Glutamatergic neuron (in vitro differentiated cells): ENCODE measurements around the gene RASL10A. TPM values are rescaled to one million over a fixed set of nuclear protein-coding genes. Genes with fewer than 3 reads are reported as not detected.
A peak's percentile ranks its signal among the peaks of the same experiment; 100 is the strongest.

Experiments used
- DNase-seq: peaks from one replicate; pipeline ENCODE4 v3.0.0; 2022
- H3K27ac Mint-ChIP-seq: one replicate; pipeline ENCODE4 v1.8.0; 2020; ENCODE audit warnings: mild to moderate bottlenecking, mixed read lengths, inconsistent platforms; ENCODE audit not compliant: unreplicated experiment
- H3K27me3 Mint-ChIP-seq: one replicate; pipeline ENCODE4 v1.8.0; 2020; ENCODE audit warnings: mild to moderate bottlenecking, moderate library complexity, mixed read lengths, inconsistent platforms; ENCODE audit not compliant: unreplicated experiment
- H3K36me3 Mint-ChIP-seq: one replicate; pipeline ENCODE4 v1.8.0; 2020; ENCODE audit warnings: mild to moderate bottlenecking, mixed read lengths, inconsistent platforms; ENCODE audit not compliant: unreplicated experiment
- H3K4me1 Mint-ChIP-seq: one replicate; pipeline ENCODE4 v1.8.0; 2020; ENCODE audit warnings: mild to moderate bottlenecking, low read depth, mixed read lengths, inconsistent platforms; ENCODE audit not compliant: unreplicated experiment
- H3K4me3 Mint-ChIP-seq: one replicate; pipeline ENCODE4 v1.8.0; 2020; ENCODE audit warnings: mild to moderate bottlenecking, mixed read lengths, inconsistent platforms; ENCODE audit not compliant: unreplicated experiment
- H3K9me3 Mint-ChIP-seq: one replicate; pipeline ENCODE4 v1.8.0; 2020; ENCODE audit warnings: mild to moderate bottlenecking, moderate library complexity, mixed read lengths, inconsistent platforms; ENCODE audit not compliant: unreplicated experiment
- total RNA-seq: library from RNA; stranded (reverse); fragmentation: NEBNext Ultra II Directional; extraction: Animal tissue kit (Norgen Biotek cat#: 25700); gene quantifications from one replicate; pipeline ENCODE4 v1.2.1, GENCODE V29; 2021; ENCODE audit not compliant: unreplicated experiment
- TF ChIP-seq, protein P1 (sequence below): fragments of 200-600 bp; sonication (generic); IDR thresholded peaks from one replicate; pipeline ENCODE4 v1.5.0; 2021; ENCODE audit not compliant: partially characterized antibody, unreplicated experiment

Gene RASL10A
- total RNA-seq, 1 donor from 2014 or later = 1.3 TPM

DNA sequence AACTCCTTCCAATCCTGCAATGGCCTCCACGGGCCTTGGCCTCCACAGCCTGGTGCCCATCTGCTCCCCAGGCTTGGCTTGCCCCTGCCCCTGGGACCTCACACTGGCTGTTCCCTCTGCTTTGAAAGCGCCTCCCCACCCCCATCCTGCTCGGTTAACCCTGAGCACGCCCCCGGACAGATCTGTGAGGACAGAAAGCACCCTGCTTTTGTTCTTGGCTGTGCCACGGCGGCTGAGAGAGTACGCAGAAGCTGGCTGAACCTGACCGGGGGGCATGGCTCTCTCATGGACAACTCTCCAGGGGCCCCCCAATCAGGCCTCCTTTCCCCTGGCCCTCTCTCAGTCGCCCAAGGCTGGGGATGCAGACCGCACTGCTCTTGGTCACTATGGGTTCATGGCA lies 20.2 kb upstream of the RASL10A start:
- H3K27ac Mint-ChIP-seq = no peak overlapping the region

DNA sequence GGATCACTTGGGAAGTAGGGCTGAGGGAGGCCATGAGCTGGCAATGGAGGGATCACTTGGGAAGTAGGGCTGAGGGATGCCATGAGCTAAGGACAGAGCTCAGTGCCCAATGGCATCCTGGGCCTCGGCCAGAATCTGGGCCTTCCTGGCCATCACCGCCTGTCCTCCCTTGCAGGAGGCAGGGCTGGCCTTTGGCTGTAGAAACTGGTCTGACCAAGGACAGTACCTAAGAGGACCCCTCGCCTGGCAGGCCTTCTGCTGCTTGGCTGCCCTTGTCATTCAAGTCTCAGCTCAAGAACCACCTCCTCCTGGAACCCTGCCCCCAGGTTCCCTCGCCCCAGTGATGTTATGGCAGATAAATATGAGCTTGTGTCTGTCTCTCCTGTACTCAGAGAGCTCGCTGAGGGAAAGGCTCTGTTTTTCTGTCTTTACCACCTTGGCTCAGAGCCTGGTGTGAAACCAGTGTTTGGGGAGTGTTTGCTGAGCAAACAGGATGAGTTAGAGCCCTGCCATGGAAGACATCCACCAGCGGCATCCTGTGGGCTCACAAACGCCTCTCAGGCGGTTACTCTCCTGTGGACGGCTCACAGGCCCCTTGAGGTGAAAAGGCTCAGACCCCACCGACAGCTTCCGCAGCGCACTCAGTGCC lies 19.3 kb upstream of the RASL10A start:
- DNase-seq = no peak
- Mint-ChIP-seq H3K9me3 (peaks cover 3% of the 10 kb centered on the region), H3K27ac (no peak overlapping the region), H3K4me3 (no peak overlapping the region), H3K4me1 (peaks cover 10% of the 10 kb centered on the region), H3K36me3 (peaks cover 8% of the 10 kb centered on the region), H3K27me3 (peaks cover 6% of the 10 kb centered on the region)
- TF ChIP-seq, protein P1, sequence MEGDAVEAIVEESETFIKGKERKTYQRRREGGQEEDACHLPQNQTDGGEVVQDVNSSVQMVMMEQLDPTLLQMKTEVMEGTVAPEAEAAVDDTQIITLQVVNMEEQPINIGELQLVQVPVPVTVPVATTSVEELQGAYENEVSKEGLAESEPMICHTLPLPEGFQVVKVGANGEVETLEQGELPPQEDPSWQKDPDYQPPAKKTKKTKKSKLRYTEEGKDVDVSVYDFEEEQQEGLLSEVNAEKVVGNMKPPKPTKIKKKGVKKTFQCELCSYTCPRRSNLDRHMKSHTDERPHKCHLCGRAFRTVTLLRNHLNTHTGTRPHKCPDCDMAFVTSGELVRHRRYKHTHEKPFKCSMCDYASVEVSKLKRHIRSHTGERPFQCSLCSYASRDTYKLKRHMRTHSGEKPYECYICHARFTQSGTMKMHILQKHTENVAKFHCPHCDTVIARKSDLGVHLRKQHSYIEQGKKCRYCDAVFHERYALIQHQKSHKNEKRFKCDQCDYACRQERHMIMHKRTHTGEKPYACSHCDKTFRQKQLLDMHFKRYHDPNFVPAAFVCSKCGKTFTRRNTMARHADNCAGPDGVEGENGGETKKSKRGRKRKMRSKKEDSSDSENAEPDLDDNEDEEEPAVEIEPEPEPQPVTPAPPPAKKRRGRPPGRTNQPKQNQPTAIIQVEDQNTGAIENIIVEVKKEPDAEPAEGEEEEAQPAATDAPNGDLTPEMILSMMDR = no peak

More for the DNA sequence above, 20.2 kb upstream of the RASL10A start:
- TF ChIP-seq, protein P1 = no peak
- Mint-ChIP-seq H3K4me1 (peaks cover 10% of the 10 kb centered on the region), H3K9me3 (peaks cover 3% of the 10 kb centered on the region), H3K4me3 (no peak overlapping the region), H3K36me3 (peaks cover 8% of the 10 kb centered on the region), H3K27me3 (peaks cover 6% of the 10 kb centered on the region)
- DNase-seq = no peak

DNA sequence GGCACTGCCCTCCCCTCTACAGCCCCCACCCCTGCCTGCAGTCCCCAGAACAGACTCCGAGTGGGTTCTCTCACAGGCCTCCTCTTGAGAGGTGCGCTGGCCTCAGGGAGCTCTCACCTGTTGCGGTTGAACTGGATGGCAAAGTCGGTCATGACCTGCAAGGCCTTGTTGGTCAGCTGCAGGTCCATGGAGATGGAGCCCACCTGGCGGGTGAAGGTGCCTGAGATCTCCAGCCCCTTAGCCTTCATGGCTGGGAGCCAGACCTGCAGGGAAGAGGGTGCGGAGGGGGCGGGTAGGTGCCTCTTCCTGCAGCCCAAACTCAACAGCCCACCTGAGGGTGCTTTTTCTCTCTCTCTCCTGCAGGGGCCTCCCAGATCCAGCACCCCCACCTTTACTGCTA lies 18.7 kb upstream of the RASL10A start:
- Mint-ChIP-seq H3K36me3 (peaks cover 4% of the 10 kb centered on the region), H3K4me1 (peaks cover 14% of the 10 kb centered on the region), H3K9me3 (no peaks in the 10 kb centered on the region), H3K27ac (no peak overlapping the region), H3K4me3 (no peak overlapping the region), H3K27me3 (peaks cover 4% of the 10 kb centered on the region)
- no peak for DNase-seq
- TF ChIP-seq, protein P1 = no peak

DNA sequence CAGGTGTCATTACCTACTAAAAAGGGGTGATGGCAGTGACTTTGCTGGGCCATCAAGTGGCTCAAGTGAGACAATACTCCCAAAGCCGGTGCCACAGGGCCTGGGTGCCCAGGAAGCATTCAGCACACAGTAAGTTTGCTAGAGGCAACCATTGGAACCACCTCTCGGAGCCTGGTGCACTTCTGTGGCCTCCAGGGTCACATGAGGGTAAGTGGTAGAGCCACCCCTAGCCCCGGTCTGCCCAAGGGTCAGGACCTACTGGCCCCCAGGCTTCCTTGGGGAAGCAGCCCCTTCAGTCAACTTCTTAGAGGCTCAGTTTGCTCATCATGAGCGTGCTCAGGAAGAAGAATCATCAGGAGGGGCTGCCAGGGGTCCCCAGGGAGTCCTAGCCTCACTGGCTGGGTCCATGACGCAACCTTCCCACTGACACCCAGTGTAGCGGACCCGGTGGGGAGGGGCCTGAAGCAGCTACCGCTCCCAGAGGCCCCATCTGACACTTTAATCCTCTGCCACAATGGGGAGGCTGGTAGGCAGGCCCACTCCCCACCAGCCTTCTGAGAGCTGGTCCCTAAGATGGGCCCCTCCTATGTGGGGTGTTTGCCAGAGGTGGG lies 17.5 kb upstream of the RASL10A start:
- Mint-ChIP-seq H3K36me3 (no peaks in the 10 kb centered on the region), H3K27ac (no peak overlapping the region), H3K9me3 (no peaks in the 10 kb centered on the region), H3K4me1 (peaks cover 12% of the 10 kb centered on the region), H3K4me3 (no peak overlapping the region), H3K27me3 (peaks cover 4% of the 10 kb centered on the region)
- TF ChIP-seq, protein P1 = no peak
- DNase-seq = no peak

DNA sequence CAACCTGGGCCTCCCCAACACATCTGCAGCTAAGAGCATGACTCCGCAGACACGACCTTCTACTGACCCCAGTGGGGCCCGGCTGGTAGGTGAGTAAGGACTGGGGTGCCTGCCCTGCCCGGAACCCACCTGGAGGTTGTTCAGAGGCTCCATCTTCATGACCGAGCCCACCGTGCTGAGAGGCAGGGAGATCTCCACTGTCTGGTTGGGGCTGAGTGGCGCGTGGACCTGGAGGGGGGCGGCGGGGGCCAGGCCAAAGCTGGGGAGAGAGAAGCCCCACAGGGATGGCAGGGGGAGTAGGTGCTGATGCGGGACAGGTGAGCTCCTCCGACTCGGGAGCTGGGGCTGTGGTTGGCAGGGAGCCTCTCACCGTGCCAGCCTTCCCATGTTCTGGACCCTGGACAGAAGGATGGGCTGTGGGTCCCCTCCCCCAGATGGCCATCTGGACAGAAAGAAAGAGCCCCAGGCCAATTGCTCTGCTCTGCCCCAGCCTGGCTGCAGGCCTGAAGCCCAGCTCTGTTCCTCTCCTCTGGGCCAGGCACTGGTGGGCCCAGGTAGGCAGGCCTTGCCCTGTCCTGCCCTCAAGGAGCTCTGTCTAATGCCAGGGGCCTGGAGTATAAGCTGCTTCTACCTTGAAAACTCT lies 16.3 kb upstream of the RASL10A start:
- Mint-ChIP-seq H3K4me3 (no peak overlapping the region), H3K36me3 (no peaks in the 10 kb centered on the region), H3K27ac (peak overlapping the region; percentile 48), H3K27me3 (peaks cover 2% of the 10 kb centered on the region), H3K4me1 (peaks cover 12% of the 10 kb centered on the region), H3K9me3 (peaks cover under 1% of the 10 kb centered on the region)
- DNase-seq = no peak
- TF ChIP-seq, protein P1 = no peak
